Right ventricle myocardium superior (tissue), 1 donor: ENCODE measurements around the gene RBMS3. TPM values are rescaled to one million over a fixed set of nuclear protein-coding genes. Genes with fewer than 3 reads are reported as not detected.

Source experiments
- ATAC-seq: fragments of 200-7000 bp; cut with Tn5 transposase; one replicate; pipeline ENCODE4 v1.9.1; 2020; ENCODE audit warnings: mild to moderate bottlenecking; ENCODE audit not compliant: poor library complexity
- DNase-seq: peaks from one replicate; pipeline ENCODE4 v3.0.0-alpha.2; 2020
- intact Hi-C: fragments of 100-400 bp; cut with DNase I; formaldehyde crosslinking; loops from one replicate; pipeline ENCODE4 v1.11.2; 2022
- total RNA-seq: library from RNA; stranded (reverse); fragmentation: NEBNext Ultra II Directional; extraction: Animal tissue kit (Norgen Biotek cat#: 25700); gene quantifications from one replicate; pipeline ENCODE4 v1.2.1, GENCODE V29; 2021
- donor health status: DM: no; HTN: yes; CAD: no; lungs with severe emphysema.

Gene RBMS3
- total RNA-seq, 1 donor from 2014 or later, result 25.3 TPM

- intact Hi-C loops, result no loop called here
- DNase-seq, result no peak
- ATAC-seq, result peak; percentile 32
These were observed 49.4 kb downstream of the RBMS3 start for GRCh38 chr3:29329986-29330890.

GRCh38 chr3:29331035-29331434, 50.2 kb downstream of the RBMS3 start:
- intact Hi-C loops, result no loop called here

GRCh38 chr3:29331456-29332194, 50.8 kb downstream of the RBMS3 start:
- ATAC-seq (peak; percentile 7), DNase-seq (no peak)
- intact Hi-C loops, result no loop called here

More at GRCh38 chr3:29331035-29331434, 50.2 kb downstream of the RBMS3 start:
- peak; percentile 59 for ATAC-seq
- DNase-seq, result no peak

- DNase-seq (no peak), ATAC-seq (no peak)
- intact Hi-C loops, result no loop called here
These were observed 51.3 kb downstream of the RBMS3 start for GRCh38 chr3:29332195-29332637.

GRCh38 chr3:29333576-29333975, 52.7 kb downstream of the RBMS3 start:
- DNase-seq (no peak), ATAC-seq (no peak)
- intact Hi-C loops, result no loop called here

- ATAC-seq, result no peak
- intact Hi-C loops, result no loop called here
- DNase-seq, result no peak
These were observed 53.8 kb downstream of the RBMS3 start for GRCh38 chr3:29334706-29335105.

GRCh38 chr3:29335438-29335837, 54.6 kb downstream of the RBMS3 start:
- intact Hi-C loops, result no loop called here
- ATAC-seq (peak; percentile 93), DNase-seq (peak; percentile 78)

- DNase-seq (no peak), ATAC-seq (no peak)
- intact Hi-C loops, result no loop called here
These were observed 55.1 kb downstream of the RBMS3 start for GRCh38 chr3:29335943-29336342.

GRCh38 chr3:29337565-29337964, 56.7 kb downstream of the RBMS3 start:
- no peak for DNase-seq
- intact Hi-C loops, result no loop called here
- ATAC-seq, result no peak

GRCh38 chr3:29338377-29338776, 57.5 kb downstream of the RBMS3 start:
- intact Hi-C loops, result no loop called here
- no peak for DNase-seq
- ATAC-seq, result no peak

GRCh38 chr3:29339016-29339833, 58.4 kb downstream of the RBMS3 start:
- intact Hi-C loops, result no loop called here
- ATAC-seq, result no peak

GRCh38 chr3:29344154-29344553, 63.3 kb downstream of the RBMS3 start:
- intact Hi-C loops, result no loop called here
- ATAC-seq (peak; percentile 31), DNase-seq (no peak)

More at GRCh38 chr3:29339016-29339833, 58.4 kb downstream of the RBMS3 start:
- DNase-seq, result no peak

GRCh38 chr3:29344935-29345334, 64.1 kb downstream of the RBMS3 start:
- DNase-seq (no peak), ATAC-seq (no peak)
- intact Hi-C loops, result no loop called here

- ATAC-seq (no peak), DNase-seq (no peak)
- intact Hi-C loops, result no loop called here
These were observed 64.8 kb downstream of the RBMS3 start for GRCh38 chr3:29345516-29346300.

- DNase-seq (no peak), ATAC-seq (no peak)
- intact Hi-C loops, result no loop called here
These were observed 66.0 kb downstream of the RBMS3 start for GRCh38 chr3:29346828-29347227.

- no peak for ATAC-seq
- DNase-seq, result no peak
- intact Hi-C loops, result no loop called here
These were observed 66.5 kb downstream of the RBMS3 start for GRCh38 chr3:29347412-29347811.

- DNase-seq (no peak), ATAC-seq (no peak)
- intact Hi-C loops, result no loop called here
These were observed 67.4 kb downstream of the RBMS3 start for GRCh38 chr3:29348316-29348715.

- no peak for ATAC-seq
- DNase-seq, result no peak
- intact Hi-C loops, result no loop called here
These were observed 68.2 kb downstream of the RBMS3 start for GRCh38 chr3:29349049-29349448.
